ENCODE data around the gene BRD4. TPM values are rescaled to one million over a fixed set of nuclear protein-coding genes. Genes with fewer than 3 reads are reported as not detected.

BRD4 gene
- total and polyA plus RNA-seq, 2 donors (not counting 3 experiments of a cell fraction or from before 2014, with no cell fraction given) = 14.9 to 125 TPM

DNA sequence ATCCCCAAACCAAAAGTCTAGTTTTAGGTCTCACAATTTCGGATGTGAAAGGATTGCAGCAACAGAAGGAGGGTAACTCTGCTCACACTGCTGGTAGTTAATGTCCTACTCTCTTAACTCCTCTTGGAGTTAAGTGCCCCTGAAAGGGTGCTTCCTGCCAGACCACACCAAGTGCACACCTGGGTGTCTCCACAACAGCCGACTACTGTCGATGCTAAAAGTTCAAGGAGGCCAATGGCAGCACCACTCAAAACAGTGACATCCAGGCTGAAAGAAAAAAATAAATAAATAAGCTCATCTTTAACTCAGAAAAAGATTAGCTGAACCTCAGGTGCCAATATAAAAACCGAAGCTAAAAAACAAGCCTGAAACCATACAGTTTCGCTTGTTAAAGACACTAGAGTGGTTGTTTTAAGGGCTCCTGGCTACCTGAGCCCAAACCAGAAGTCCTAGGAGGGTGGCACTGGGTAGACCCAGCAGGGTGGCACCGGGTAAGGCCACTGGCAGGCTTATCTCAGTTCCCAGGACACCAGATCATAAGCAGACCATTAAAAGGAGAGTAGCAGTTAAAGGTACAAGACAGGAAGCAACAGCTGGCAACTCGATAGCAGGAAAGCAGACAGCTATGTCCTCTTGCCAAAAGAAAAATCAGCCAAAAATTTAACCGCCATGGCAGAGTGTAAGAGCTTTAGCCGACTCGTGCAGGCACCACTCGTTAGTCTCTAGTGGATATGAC is 39.3 kb downstream of the BRD4 start:
- Histone ChIP-seq H3K27me3 (ENCODE audit: control insufficient read depth in 2 of 2, insufficient read depth in 2 of 2, low read length in 2 of 2) (no peaks in the 10 kb centered on the region), H3K4me2 (ENCODE audit: insufficient read depth, low read length) (no peak overlapping the region), H3K9ac (replicated peaks; ENCODE audit: extremely low read depth, insufficient read depth, low read length) (no peak overlapping the region), H3K79me2 (ENCODE audit: control insufficient read depth, insufficient read depth, low read length) (peaks cover 97% of the 10 kb centered on the region), H4K20me1 (replicated peaks; ENCODE audit: control insufficient read depth, extremely low read depth, insufficient read depth, low read length) (peaks cover 18% of the 10 kb centered on the region), H3K27ac (ENCODE audit: insufficient read depth, low read depth, low read length) (no peak overlapping the region), H3K4me3 (replicated peaks in 1 of 3; ENCODE audit: insufficient read depth in 1 of 3, low read depth in 1 of 3, low read length in 3 of 3) (no peak overlapping the region), H2AFZ (ENCODE audit: low read depth, low read length) (no peak overlapping the region), H3K9me3 (replicated peaks; ENCODE audit: control insufficient read depth, insufficient read depth, low read length) (no peaks in the 10 kb centered on the region), H3K4me1 (ENCODE audit: control insufficient read depth, extremely low read depth, insufficient read depth, low read length) (peaks cover 20% of the 10 kb centered on the region), H3K9me1 (replicated peaks; ENCODE audit: control insufficient read depth, extremely low read depth, insufficient read depth, low read length) (no peaks in the 10 kb centered on the region), H3K36me3 (ENCODE audit: control insufficient read depth in 2 of 2, extremely low read depth in 1 of 2, insufficient read depth in 2 of 2, low read length in 2 of 2) (no peaks in the 10 kb centered on the region)
- intact Hi-C loops (cut with micrococcal nuclease) (loop anchor here (5.0 kb wide), 1 partner anchor 34 kb away; no protein-coding TSS in a partner anchor), dilution Hi-C loops (cut with MboI; ENCODE audit: extremely low pct_ligation_motif_present, low sequenced_read_pairs) (no loop called here)
- TF ChIP-seq POLR2AphosphoS5 (IDR thresholded peaks at IDR 0.05; ENCODE audit: insufficient read depth, low read depth, low read length) (no peak), MYC (IDR thresholded peaks at IDR 0.05; ENCODE audit: low read depth, low read length) (no peak), JUN (IDR thresholded peaks at IDR 0.05; ENCODE audit: borderline replicate concordance, insufficient read depth, insufficient read length, low read depth) (no peak), CTCF (IDR thresholded peaks at IDR 0.05; ENCODE audit: extremely low read depth in 1 of 2, insufficient read depth in 1 of 2, low read depth in 1 of 2, low read length in 2 of 2) (no peak), EZH2 (IDR thresholded peaks at IDR 0.05; ENCODE audit: borderline replicate concordance, low read depth, low read length, severe bottlenecking) (no peak), POLR2A (IDR thresholded peaks at IDR 0.05; ENCODE audit: low read depth, low read length) (no peak), GATA2 (IDR thresholded peaks at IDR 0.05; ENCODE audit: insufficient read depth, insufficient read length, low read depth, low read length) (no peak), FOS (IDR thresholded peaks at IDR 0.05; ENCODE audit: borderline replicate concordance, insufficient read depth, low read length) (no peak)
- TF ChIP-seq, protein P1, sequence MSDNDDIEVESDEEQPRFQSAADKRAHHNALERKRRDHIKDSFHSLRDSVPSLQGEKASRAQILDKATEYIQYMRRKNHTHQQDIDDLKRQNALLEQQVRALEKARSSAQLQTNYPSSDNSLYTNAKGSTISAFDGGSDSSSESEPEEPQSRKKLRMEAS (IDR thresholded peaks at IDR 0.05; ENCODE audit: insufficient read depth, insufficient read length) = no peak
- FAIRE-seq (no peak), DNase-seq (ENCODE audit: low read depth, low spot score) (peak; percentile 36)
- POLR2A ChIA-PET = no interaction called here
- BruUV-seq (replicated peaks) = no TSS peak
- CTCF ChIA-PET = interaction anchor here (1.3 kb wide), 1 partner anchor 9 kb away, joined by 3 read pairs; no protein-coding TSS in a partner anchor
